Hair follicle dermal papilla cell (primary cell): ENCODE data around the gene MILR1. TPM values are rescaled to one million over a fixed set of nuclear protein-coding genes. Genes with fewer than 3 reads are reported as not detected.

Source experiments
- small RNA-seq: library from RNA; depleted of rRNA; stranded (forward); fragments of <200 nt; gene quantifications from one replicate; pipeline ENCODE3, GENCODE V24; 2012
- total RNA-seq: library from RNA; depleted of rRNA; stranded (reverse); fragments of >200 nt; gene quantifications from 2 replicates; pipeline ENCODE4 v1.2.3, GENCODE V29; 2012

MILR1 gene, protein sequence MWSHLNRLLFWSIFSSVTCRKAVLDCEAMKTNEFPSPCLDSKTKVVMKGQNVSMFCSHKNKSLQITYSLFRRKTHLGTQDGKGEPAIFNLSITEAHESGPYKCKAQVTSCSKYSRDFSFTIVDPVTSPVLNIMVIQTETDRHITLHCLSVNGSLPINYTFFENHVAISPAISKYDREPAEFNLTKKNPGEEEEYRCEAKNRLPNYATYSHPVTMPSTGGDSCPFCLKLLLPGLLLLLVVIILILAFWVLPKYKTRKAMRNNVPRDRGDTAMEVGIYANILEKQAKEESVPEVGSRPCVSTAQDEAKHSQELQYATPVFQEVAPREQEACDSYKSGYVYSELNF
- total RNA-seq, result 6.5 and 9.8 TPM in 2 replicates

GRCh38 chr17:64448665-64449512 is at the start of gene MILR1:
Gene MILR1 (plus strand): TSS chr17:64449115. CDS start chr17:64449169, 54 bp downstream.

GRCh38 chr17:64496786-64497564 is 48.1 kb downstream of the MILR1 start, which contains the start of gene POLG2:
Gene POLG2 (minus strand): TSS chr17:64497054. CDS start chr17:64496968, 86 bp downstream.

GRCh38 chr17:64506201-64506575 is 57.3 kb downstream of the MILR1 start, which contains the start of gene DDX5:
Gene DDX5 (minus strand): TSS chr17:64506289. CDS start chr17:64506119, 170 bp downstream.

DNA sequence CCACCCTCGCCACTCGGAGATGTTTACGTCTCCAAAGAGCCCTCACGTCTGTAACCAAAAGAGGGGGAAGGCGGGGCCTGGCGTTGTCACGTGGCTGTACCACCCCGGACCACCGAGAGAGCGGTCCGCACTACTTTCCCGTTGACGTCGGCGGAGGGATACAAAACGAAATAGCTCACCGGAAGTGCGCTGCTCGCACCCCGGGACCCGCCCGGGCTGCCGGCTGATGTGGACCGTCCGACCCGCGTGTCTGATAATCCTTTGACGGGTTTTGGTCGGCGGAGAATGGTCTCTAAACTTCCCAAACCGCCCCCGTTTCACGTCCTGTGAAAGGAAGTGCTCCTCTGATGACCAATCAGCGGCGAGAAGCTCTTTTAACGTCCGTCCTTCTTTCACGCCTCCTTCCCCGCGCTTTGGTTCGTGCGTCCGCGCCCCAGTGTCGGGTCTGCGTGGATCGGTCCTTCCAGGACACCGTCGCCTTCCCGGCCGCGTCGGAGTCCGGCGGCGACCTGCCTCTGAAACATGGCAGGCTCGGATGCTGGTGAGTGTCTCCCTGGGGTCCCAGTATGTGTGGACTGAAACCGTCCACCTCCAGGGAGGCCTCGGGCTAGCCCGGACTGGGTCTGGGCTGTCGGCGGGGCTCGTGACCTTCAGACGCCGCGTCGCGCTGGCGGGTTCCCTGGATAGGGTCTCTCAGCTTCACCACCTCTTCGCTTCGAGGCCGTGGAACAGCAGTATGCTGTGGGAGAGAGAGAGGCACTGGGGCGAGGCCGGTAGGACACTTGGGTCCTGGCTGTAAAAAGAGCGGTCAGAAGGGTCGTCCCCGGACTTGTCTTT is 57.9 kb downstream of the MILR1 start, which contains the start of gene CEP95:
TSS of gene CEP95 (plus strand) at position 402 of the 837 bp plus-strand sequence. CDS start at position 523, 121 bp downstream.

Small RNAs within 50 kb of the gene (small RNA-seq; reads per million reads assigned to genes)
- gene ATP5MFP4, result not detected
- gene MIR1273E, result not detected

Other genes starting within 250 kb of the MILR1 start
- gene TEX2, start 185.9 kb upstream of the MILR1 start, total RNA-seq, result 41.7 and 54.5 TPM in 2 replicates
- 0.36 and 0.65 TPM in 2 replicates for gene PECAM1, start 58.3 kb upstream of the MILR1 start, total RNA-seq
- 4.7 and 6.3 TPM in 2 replicates for gene POLG2, start 47.9 kb downstream of the MILR1 start, total RNA-seq
- gene DDX5, start 57.2 kb downstream of the MILR1 start, total RNA-seq, result 379 and 496 TPM in 2 replicates
- 26.8 and 33.6 TPM in 2 replicates for gene CEP95, start 57.9 kb downstream of the MILR1 start, total RNA-seq
- 84.8 and 86.2 TPM in 2 replicates for gene SMURF2, start 213.2 kb downstream of the MILR1 start, total RNA-seq